Forelimb muscle (tissue), 1 donor: ENCODE results near the gene ARMC2. TPM values are rescaled to one million over a fixed set of nuclear protein-coding genes. Genes with fewer than 3 reads are reported as not detected.
"Not testable (repeated sequence)": the region's sequence is repeated elsewhere in the genome, so short reads cannot be mapped to it uniquely, and the experiment has no call there.

Experiments
- DNase-seq: peaks from one replicate; pipeline ENCODE4 v3.0.0-alpha.2; 2013; ENCODE audit warnings: low read depth
- polyA plus RNA-seq: library from polyadenylated mRNA; unstranded; fragments of 120-200 nt; gene quantifications from one replicate; pipeline ENCODE4 v1.2.1, GENCODE V29; 2013; ENCODE audit not compliant: insufficient read length

ARMC2 gene
- polyA plus RNA-seq, 1 donor, result 7.8 TPM

DNA sequence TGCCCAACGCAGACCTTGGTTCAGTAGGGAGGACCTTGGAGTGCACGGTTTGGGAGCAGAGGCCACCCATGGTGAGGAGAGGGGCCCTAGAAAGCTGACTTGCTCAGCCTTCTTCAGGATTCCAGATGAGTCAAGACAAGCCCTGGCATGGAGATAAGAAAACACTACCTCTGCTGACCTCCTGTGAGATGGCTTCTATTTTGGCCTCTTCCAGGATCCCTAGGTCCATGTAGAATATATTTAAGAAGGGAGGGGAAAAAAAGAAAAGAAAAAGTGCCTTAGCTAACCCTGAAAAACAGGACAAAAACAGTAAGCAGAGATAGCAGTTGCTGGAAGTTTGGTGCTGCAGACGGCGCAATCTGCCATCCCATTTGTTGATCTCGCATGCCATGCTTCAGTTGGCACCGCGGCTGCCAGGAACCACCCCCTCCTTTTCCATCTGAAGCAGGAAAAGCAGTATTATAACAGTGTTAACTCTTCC, 100.0 kb downstream of the ARMC2 start:
- DNase-seq, result no peak

DNA sequence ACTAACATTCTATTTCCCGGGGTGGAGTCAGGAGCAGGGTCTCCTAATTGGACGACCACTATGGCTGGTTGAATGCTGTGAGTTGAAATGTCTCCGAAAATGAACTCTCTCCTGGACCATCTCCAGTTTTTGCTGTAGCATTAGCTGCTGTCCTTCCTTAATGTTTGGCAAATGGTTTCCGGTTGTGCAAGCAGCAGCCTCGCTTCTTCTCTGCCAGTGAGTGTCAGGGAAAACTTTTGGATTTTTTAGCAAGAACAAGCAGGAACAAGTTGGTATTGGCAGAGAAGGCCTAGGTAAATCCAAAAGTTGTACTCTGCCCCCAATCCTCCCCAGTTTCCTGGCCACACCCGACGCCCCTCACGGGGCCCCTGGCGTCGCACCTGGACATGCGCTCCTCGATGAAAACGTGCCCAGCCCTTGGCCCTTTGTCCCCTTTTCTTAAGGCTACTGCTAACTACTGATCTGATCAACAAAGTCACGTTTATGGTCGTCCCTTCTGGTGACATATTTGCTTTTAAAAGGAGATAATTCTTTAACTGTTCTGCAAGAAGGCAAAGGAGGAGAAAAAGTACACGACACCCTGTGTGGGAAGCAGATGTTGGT, 103.2 kb downstream of the ARMC2 start:
- DNase-seq, result no peak

DNA sequence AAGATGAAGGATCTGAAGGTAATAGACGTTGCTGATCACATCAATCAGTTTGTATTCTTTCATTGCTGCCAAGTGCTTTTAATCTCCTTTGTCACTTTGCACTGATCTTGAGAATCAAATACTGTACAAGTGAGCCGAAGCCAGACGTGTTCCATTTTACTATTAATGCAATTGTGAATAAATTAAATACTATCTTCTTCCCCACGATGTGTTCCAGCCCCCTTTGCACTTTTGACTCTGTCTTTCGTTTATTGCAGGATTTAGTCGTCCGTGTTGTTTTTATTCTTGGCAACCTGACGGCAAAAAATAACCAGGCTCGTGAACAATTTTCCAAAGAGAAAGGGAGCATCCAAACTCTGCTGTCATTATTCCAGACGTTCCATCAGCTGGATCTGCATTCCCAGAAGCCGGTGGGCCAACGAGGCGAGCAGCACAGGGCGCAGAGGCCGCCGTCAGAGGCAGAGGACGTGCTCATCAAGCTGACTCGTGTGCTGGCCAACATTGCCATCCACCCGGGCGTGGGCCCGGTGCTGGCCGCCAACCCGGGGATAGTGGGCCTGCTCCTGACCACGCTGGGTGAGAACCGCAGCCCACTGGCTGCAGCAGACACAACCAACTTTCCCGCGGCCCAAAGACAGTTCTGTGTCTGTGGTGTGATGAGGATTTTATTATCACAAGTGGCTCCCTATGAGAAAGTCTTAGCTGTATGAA, 104.7 kb downstream of the ARMC2 start:
- DNase-seq, result no peak

DNA sequence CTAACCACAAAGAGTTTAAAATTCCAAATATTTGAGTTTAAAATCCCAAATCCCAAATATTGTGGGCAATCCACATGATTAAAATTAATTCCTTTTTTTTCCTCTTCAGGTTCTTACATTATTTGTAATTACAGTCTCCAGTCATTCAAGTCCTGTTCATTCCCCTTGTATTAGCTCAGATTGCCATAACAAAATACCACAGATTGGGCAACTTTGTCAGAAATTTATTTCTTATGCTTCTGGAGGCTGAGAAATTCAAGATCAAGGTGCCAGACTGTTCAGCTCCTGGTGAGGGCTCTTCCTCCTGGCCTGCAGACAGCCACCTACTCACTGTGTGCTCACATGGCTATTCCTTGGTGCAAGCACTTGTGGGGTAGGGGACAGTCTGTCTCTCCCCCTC, 105.5 kb downstream of the ARMC2 start:
- DNase-seq, result no peak

DNA sequence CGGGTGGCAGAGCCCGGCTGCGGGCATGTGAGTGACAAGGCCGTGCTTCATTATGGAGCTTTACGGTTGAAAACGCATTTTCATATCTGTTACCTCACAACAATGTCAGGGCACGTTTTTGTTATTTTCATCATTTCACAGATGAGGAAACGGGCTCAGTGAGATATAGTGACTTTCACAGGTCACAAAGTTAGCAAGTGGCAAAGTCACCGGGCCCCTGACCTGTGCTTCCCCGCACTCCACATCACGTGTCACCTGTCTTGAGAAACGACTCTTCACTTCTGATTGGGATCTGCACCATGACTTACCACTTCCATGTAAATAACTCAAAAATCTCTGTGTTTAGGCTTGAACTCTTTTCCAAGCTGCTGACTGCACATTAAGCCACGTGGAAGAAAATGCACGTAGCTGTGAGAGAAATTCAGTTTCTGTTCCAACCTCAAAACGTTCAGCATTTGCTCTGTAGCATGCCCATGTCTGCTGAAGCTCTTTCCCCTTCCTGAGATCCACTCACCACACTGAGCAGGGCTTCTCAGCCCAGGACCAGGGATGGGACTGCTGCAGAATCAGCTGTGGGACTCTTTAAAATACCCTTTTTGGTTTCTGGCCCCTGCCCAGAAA, 107.2 kb downstream of the ARMC2 start:
- no peak for DNase-seq

DNA sequence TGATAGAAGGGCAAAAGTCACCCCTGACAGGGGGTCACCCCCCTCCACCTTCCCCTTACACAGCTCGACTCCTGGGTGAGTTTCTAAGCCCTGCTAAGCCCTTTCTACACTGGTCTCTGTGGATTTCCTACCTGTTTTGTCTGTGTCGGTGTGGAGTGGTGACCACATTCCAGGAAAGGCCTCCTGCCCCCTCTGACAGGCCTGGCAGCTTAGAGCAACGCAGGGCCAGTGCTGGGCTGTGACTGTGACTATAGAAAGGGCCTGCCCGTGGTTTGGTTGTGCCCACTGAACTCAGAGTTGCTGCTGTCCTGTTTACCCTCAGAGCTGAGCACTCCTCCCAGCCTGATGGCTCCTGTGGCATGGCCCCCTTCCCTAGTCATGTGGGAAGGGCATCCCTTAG, 109.0 kb downstream of the ARMC2 start:
- no peak for DNase-seq

DNA sequence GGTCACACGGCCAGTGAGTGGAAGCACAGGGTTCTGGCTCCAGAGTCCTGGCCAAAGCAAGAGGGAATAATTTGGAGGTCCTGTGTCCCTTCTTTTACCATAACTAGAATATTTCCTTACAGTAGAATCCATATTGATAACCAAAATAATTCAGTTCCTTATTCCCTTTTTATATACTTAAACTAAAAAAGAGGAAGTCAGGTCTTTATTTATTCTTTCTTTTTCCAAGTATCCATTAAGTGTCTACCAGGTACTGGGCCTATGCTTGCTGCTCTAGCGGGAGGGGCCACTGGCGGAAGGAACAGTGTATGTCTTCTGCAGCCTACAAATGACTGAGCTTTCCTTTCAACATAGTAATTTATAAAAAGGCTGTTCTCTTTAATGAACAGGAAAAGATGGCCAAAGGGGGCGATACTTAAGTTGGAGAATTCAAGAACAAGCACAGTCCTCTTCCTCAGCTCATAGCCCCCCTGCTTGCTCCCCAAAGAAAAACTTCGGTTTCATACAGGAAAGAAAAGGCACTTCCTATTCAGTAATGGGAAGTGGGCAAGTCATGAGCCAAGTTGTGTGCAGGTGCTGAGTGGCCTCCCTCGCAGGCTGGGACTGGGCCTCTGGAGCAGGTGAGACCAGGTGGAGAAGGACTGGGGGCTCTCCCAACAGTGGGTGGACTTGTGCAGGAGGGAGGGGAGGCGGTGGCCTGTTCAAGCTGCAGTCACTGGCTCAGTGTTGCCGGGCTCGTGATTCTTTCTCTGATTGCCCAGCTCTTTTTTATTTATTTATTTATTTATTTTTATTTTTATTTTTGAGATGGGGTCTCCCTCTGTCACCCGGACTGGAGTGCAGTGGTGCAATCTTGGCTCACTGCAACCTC, 110.9 kb downstream of the ARMC2 start:
- DNase-seq, result no peak

DNA sequence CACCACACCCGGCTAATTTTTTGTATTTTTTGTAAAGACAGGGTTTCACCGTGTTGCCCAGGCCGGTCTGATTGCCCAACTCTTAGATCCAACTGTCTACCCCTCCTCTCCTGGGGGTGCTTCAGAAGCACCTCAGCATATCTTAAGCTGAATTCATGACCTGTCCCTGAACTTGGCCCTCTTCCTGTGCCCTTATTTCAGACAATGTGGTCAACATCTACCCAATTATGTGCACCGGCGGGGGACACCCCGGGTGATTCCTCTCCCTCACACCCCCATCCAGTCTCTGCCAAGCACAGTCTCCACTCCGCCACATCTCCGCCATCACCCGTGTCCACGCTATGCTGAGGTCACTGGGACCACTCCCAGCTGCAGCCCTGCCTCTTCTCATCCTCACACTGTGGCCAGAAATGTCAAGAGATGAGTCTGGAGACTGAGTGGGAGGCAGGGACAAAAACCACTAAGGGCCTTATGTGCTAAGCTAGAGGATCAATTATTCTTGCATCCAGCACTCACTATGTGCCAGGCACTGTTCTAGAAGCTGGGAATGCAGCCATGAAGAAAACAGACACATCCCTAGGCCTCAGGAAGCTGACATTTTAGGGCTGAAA, 111.9 kb downstream of the ARMC2 start:
- DNase-seq, result no peak

DNA sequence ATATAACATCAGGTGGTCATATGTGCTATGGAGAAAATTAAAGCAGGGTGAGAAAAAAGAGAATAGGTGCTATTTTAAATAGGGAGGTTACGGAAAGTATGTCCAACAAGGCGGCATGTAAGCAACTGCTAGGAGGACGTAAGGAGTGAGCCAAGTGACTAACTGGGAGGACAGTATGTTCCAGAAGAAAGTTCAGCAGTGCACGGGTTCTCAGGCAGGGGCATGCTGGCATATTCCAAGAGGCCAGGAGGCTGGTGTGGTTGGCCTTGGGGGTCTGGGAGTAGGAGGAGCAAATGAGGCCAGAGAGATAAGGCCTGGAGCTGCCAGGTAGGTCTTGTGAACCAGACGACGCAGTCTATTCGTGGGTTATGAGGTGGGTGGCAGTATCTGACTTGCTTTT, 112.4 kb downstream of the ARMC2 start:
- no peak for DNase-seq

DNA sequence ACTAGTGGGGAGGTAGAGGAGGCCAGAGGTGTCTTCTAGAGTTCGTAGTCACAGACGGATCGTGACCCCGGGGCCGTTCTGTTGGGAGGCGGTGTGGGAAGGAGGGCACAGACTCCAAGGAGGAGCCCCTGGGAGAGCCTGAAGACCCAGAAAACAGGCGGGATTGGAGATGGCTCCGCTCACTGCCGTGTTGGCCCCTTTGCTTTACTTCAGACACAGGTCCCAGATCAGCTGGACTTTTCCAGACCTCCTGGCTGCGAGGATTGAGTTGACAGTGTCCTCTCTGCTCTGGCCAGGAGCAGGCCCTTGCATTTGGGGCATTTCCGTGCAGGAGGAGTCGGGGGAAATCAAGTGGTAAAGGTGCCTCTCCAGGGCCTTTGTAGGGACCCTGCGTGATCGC, 112.9 kb downstream of the ARMC2 start:
- no peak for DNase-seq

DNA sequence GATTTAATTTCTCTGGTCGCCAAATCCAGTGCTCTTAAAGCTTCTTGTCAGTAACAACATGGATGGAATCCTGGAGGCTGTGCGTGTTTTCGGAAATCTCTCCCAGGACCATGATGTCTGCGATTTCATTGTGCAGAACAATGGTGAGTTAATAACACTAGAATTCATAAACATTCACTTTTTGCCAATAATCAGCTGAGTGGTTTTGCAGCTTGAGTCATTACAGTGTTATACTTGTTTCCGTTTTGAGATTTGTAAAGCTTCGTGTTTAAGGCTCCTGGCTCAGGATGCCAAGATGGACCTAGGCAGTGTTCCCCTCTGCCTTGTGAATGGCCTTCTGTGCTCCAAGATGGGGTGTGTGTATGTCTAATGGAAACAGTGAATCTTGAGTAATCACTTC, 113.8 kb downstream of the ARMC2 start:
- DNase-seq, result no peak

DNA sequence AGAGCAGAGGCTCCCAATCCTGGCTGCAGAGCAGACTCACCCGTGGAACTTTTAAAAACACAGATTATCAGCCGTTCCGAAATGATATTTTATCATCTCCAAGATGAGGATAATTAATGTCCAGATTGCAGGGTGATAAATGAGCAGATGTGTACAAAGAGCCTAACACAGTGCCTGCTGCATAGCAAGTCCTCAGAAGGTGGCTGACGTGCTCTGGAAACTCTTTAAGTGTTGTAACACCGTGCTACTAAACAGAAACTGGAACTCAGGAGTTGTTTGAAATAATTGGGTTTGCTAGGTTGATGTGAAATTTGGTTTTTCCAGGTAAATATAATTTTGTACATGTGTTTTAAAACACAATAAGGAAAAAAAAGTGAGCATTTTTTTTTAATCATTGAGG, 118.0 kb downstream of the ARMC2 start:
- DNase-seq, result no peak

DNA sequence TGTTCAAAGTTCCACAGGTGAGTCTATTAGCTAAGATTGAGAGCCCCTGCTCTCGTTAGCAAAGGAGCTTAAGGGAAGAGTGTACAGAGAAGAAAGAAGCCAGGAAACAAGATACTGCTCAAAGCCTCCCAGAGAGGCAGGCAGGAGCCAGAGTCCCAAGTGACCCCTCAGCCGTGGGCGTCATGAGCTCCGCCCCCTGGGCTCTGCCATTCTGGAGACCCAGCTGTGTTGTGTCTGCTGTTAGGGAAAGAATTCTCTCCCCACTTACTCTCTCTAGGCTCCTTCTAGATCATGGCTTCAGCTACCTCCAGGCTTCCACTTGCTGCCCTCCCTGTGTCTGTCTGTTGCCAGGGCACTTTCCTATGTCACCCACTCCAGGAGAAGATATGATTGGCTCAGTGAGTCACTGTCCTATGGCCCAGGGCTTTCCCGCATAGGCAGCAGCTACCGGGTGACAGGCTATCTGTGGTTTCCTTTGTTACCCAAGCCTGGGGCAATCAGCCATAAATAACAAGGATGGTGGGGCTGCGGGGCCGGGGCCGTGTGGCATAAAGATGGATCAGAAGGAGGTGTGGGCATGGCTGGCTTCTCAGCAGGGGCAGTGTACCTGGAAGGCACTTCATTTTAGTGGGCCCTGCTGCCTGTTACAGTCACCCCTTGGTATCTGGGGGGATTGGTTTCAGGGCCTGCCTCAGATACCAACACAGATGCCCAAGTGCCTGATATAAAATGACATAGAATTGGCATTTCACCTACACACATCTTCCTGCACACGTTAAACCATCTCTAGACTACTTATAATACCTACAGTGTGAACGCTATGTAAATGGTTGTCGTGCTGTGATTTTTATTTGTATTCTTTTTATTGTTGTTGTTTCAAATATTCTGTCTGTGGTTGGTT, 118.9 kb downstream of the ARMC2 start:
- DNase-seq, result no peak

DNA sequence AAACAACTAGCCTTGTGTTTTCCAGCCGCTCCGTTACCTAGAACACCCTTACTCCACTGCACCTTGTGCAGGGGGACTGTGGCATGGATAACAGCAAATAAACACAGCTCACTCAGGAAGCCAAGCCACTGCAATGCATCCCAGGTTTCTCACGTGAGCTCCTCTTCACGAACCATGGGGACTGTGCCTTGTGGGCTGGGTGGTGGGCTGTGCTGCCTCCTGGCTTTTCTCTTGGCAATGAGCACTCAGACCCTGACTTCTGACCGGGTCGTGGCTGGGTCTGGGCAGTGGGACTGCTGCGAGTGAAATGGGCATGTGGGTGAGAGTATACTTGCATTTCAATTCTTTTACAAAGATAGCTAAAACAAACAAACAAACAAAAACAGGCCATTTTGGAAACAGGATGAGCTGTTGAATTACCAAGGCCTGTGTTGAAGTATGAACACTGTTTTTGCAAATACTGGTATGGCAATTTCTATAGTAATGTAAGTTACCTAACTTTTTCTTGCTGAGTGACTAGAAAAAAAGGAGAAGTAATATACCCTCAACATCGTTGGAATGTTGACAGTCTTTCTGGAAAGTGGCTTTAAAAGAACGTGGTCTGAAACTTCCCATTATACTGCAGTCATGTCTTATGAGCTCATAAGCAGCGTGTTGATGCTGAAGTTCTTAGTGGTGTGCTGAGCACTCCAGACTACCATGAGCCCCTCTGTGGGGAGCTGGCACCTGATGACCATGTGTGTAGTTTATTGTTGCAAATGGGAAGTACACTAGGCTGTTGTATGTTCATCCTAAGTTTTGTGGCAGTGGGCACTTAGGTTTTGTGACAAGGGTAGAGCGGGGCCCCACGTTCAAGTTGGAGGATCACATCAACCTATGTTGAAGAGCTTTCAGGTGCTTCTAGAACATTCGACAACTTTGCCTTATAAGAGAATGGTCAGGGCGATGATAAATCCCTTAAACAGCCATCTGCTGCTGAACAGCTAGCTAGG, 120.4 kb downstream of the ARMC2 start:
- no peak for DNase-seq

DNA sequence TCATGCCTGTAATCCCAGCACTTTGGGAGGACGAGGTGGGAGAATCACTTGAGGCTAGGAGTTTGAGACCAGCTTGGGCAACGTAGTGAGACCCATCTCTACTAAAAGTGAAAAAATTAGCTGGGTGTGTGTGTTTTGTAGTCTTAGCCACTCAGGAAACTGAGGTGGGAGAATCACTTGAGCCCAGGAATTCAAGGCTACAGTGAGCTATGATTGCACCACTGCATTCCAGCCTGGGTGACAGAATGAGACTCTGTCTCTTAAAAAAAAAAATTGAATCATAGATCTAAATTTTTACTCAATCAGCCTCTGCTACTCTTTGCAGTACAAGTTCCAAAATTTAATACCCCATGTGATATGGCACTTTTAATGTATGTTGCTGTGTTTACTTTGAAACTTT, 121.6 kb downstream of the ARMC2 start:
- no peak for DNase-seq

DNA sequence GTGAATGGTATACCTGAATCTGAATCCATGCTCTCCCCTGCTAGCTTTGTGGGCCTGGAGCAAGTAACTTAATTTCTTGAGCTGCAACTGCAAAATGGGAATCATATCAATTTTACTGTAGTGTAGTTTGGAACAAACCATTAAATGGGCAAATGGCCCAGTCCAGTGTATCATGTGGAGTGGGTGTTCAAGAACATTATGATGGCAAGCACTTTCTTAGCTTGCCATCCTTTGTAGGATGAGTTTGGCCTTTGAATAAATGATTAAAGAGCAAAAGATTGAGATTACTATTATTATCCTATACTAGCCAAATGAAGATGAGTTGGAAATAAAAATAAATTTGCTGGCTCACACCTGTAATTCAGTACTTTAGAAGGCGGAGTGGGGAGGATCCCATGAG, 126.0 kb downstream of the ARMC2 start:
- no peak for DNase-seq

DNA sequence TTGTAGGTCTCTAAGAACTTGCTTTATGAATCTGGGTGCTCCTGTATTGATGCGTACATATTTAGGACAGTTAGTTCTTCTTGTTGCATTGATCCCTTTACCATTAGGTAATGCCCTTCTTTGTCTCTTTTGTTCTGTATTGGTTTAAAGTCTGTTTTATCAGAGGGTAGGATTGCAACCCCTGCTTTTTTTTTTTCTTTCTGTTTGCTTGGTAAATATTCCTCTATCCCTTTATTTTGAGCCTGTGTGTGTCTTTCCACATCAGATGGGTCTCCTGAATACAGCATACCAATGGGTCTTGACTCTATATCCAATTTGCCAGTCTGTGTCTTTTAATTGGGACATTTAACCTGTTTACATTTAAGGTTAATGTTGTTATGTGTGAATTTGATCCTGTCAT, 130.4 kb downstream of the ARMC2 start:
- not testable (repeated sequence) for DNase-seq

DNA sequence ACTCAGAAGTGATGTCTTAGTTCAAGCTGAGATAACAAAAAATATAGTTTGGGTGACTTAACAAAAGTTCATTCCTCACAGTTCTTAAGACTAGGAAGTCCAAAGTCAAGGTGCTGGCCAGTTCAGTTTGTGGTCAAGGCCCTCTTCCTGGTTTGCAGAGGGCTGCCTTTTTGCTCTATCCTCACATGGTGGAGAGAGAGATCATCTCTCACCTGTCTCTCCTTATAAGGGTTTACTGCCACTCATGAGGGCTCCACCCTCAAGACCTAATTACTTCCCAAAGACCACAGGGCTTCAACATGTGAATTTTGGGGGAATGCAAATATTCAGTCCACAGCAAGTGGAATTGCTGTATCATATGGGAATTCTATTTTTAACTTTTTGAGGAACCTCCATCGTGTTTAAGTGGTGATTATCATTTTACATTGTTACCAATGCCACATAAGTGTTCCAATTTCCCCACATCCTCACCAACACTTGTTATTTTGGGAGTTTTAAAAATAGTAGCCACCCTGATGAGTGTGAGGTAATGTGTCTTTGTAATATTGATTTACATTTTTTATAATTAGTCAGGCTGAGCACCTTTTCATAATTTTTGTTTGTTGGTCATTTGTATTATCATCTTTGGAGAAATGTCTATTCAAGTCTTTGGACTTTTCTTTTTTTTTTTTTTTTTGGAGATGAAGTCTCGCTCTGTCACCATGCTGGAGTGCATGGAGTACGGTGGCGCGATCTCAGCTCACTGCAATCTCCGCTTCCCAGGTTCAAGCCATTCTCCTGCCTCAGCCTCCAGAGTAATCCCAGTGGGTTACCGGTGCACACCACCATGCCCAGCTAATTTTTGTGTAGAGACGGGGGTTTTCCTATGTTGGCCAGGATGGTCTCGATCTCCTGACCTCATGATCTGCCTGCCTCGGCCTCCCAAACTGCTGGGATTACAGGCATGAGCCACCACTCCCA, 134.2 kb downstream of the ARMC2 start:
- no peak for DNase-seq
